HL-60 (cell line): ENCODE data around the gene SORBS2.

Experiments used
- DNase-seq, 2 experiments: peaks; one replicate each; pipeline ENCODE4 v3.0.0-alpha.2; 2010 to 2020; ENCODE audit warnings: low read depth in 1 of 2, low spot score in 1 of 2
- H3K27ac ChIP-seq: fragments of 250-450 bp; sonication (Bioruptor Pico); replicated peaks from 2 replicates; pipeline ENCODE4 v1.5.1; 2020; ENCODE audit warnings: mild to moderate bottlenecking, moderate library complexity
- H3K27me3 ChIP-seq: fragments of 250-450 bp; sonication (Bioruptor Pico); 2 replicates; pipeline ENCODE4 v1.5.1; 2021; ENCODE audit warnings: mild to moderate bottlenecking, moderate library complexity; ENCODE audit not compliant: insufficient read depth, poor library complexity, severe bottlenecking
- H3K4me3 ChIP-seq: replicated peaks from 2 replicates; pipeline ENCODE4 v1.5.1; 2011; ENCODE audit warnings: mild to moderate bottlenecking, control low read depth, low read length; ENCODE audit not compliant: insufficient read depth
- CTCF ChIP-seq: IDR thresholded peaks from one replicate; pipeline ENCODE4 v1.5.1; 2011; ENCODE audit warnings: low read length, control low read depth, inconsistent platforms; ENCODE audit not compliant: insufficient read depth
- GABPA ChIP-seq: IDR thresholded peaks from 2 replicates; pipeline ENCODE4 v1.6.1; 2012; ENCODE audit warnings: low read depth
- POLR2AphosphoS5 ChIP-seq: IDR thresholded peaks from 2 replicates; pipeline ENCODE4 v1.6.1; 2012; ENCODE audit warnings: low read depth
- SPI1 ChIP-seq: IDR thresholded peaks from 2 replicates; pipeline ENCODE4 v1.6.1; 2012; ENCODE audit warnings: low read depth, mild to moderate bottlenecking, borderline replicate concordance
- TF ChIP-seq, protein P1 (sequence below): IDR thresholded peaks from 2 replicates; pipeline ENCODE4 v1.6.1; 2012; ENCODE audit warnings: low read depth; ENCODE audit not compliant: insufficient replicate concordance

Gene SORBS2

GRCh38 chr4:185786422-185786821 lies 25.6 kb downstream of the SORBS2 start:
- no peaks in the 10 kb centered on the region for H3K27me3 ChIP-seq

GRCh38 chr4:185783574-185783973 lies 28.4 kb downstream of the SORBS2 start:
- DNase-seq = no peak
- Histone ChIP-seq H3K27me3 (no peaks in the 10 kb centered on the region), H3K4me3 (no peak overlapping the region), H3K27ac (no peak overlapping the region)
- TF ChIP-seq, protein P1, sequence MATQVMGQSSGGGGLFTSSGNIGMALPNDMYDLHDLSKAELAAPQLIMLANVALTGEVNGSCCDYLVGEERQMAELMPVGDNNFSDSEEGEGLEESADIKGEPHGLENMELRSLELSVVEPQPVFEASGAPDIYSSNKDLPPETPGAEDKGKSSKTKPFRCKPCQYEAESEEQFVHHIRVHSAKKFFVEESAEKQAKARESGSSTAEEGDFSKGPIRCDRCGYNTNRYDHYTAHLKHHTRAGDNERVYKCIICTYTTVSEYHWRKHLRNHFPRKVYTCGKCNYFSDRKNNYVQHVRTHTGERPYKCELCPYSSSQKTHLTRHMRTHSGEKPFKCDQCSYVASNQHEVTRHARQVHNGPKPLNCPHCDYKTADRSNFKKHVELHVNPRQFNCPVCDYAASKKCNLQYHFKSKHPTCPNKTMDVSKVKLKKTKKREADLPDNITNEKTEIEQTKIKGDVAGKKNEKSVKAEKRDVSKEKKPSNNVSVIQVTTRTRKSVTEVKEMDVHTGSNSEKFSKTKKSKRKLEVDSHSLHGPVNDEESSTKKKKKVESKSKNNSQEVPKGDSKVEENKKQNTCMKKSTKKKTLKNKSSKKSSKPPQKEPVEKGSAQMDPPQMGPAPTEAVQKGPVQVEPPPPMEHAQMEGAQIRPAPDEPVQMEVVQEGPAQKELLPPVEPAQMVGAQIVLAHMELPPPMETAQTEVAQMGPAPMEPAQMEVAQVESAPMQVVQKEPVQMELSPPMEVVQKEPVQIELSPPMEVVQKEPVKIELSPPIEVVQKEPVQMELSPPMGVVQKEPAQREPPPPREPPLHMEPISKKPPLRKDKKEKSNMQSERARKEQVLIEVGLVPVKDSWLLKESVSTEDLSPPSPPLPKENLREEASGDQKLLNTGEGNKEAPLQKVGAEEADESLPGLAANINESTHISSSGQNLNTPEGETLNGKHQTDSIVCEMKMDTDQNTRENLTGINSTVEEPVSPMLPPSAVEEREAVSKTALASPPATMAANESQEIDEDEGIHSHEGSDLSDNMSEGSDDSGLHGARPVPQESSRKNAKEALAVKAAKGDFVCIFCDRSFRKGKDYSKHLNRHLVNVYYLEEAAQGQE = no peak
- TF ChIP-seq SPI1 = no peak
- TF ChIP-seq POLR2AphosphoS5 = no peak
- TF ChIP-seq GABPA = no peak
- TF ChIP-seq CTCF = no peak

More at GRCh38 chr4:185786422-185786821, 25.6 kb downstream of the SORBS2 start:
- no peak for DNase-seq
- no peak for TF ChIP-seq POLR2AphosphoS5
- Histone ChIP-seq H3K27ac (no peak overlapping the region), H3K4me3 (no peak overlapping the region)

DNA sequence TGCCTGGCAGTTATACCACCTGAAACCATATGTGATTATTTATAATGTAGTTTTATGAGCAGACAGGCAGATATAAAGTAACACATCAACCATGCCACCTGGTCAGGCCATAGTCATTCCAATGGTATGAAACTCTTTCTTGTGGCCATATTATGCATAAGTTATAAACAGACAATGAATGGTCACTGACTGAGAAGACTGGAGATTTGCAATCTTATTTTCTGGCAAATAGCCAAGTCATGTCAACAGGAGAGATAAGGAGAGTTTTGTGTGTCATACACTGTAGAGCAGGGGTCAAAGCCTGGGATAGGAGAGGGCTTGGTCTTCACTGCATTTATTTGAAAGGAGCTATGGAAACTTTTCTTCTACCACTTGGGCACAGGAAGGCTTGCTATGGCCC lies 29.5 kb downstream of the SORBS2 start:
- no peak for DNase-seq
- H3K27me3 ChIP-seq = no peaks in the 10 kb centered on the region
- TF ChIP-seq, protein P1 = no peak
- TF ChIP-seq CTCF (no peak), SPI1 (no peak), GABPA (no peak), POLR2AphosphoS5 (no peak)
- no peak overlapping the region for H3K4me3 ChIP-seq
- H3K27ac ChIP-seq = no peak overlapping the region

DNA sequence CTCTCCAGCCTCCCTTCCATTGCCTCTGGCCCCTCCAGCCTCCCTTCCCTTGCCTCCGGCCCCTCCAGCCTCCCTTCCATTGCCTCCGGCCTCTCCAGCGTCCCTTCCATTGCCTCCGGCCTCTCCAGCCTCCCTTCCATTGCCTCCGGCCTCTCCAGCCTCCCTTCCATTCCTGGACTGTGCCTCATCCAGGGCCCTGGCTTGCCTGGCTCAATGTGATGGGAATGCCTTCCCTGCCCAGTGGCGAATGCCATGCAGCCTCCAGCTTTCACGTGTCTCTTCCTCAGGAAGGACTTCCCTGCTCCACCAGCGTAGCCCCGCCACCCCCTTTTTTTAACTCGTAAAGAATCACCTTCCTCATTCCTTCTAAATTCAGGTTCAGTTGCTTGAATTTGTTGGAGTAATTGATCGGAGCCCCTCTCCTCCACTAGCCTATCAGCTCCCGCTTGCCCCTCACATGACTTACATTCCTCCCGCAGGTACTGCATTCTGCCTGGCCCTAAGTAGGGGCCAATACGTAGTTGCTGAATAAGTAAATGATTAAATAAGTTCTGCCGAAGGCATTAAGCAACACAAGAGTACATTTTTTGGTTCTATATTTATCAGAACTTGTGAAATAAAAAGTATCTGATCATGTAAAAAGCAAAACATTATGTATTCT lies 30.3 kb downstream of the SORBS2 start:
- H3K4me3 ChIP-seq = no peak overlapping the region
- no peak overlapping the region for H3K27ac ChIP-seq
- no peak for DNase-seq
- H3K27me3 ChIP-seq = no peaks in the 10 kb centered on the region
- TF ChIP-seq CTCF (no peak), POLR2AphosphoS5 (no peak), GABPA (no peak)
- TF ChIP-seq, protein P1 = no peak
